ENCODE results near the gene KLF11.
A peak's percentile ranks its signal among the peaks of the same experiment; 100 is the strongest.
"Not testable (repeated sequence)": the region's sequence is repeated elsewhere in the genome, so short reads cannot be mapped to it uniquely, and the experiment has no call there.

Gene KLF11

GRCh38 chr2:10028988-10029874 is 14.1 kb upstream of the KLF11 start:
- H3K36me3 ChIP-seq (ENCODE audit: insufficient read depth, low read length), result no peaks in the 10 kb centered on the region
- no peaks in the 10 kb centered on the region for H3K9me3 ChIP-seq (ENCODE audit: low read length)
- peaks cover 10% of the 10 kb centered on the region for H3K4me1 ChIP-seq (ENCODE audit: insufficient read depth, low read length)
- H3K9ac ChIP-seq (ENCODE audit: low read length), result no peak overlapping the region
- no peaks in the 10 kb centered on the region for H3K27me3 ChIP-seq (ENCODE audit: control insufficient read depth in 1 of 2, insufficient read depth in 2 of 2, low read length in 2 of 2)
- peak overlapping the region; percentile 20 for H3K27ac ChIP-seq (ENCODE audit: low read depth, low read length)
- no peak overlapping the region for H3K4me3 ChIP-seq (ENCODE audit: low read depth in 1 of 2, low read length in 2 of 2)

GRCh38 chr2:10029875-10030223 is 13.5 kb upstream of the KLF11 start:
- Histone ChIP-seq H3K4me1 (ENCODE audit: insufficient read depth, low read length) (peaks cover 10% of the 10 kb centered on the region), H3K4me3 (ENCODE audit: low read depth in 1 of 2, low read length in 2 of 2) (no peak overlapping the region), H3K27me3 (ENCODE audit: control insufficient read depth in 1 of 2, insufficient read depth in 2 of 2, low read length in 2 of 2) (no peaks in the 10 kb centered on the region), H3K9ac (ENCODE audit: low read length) (no peak overlapping the region), H3K36me3 (ENCODE audit: insufficient read depth, low read length) (no peaks in the 10 kb centered on the region), H3K9me3 (ENCODE audit: low read length) (no peaks in the 10 kb centered on the region), H3K27ac (ENCODE audit: low read depth, low read length) (peak overlapping the region; percentile 20)

GRCh38 chr2:10030311-10030736 is 13.0 kb upstream of the KLF11 start:
- H3K4me1 ChIP-seq (ENCODE audit: insufficient read depth, low read length), result peaks cover 13% of the 10 kb centered on the region
- H3K27me3 ChIP-seq (ENCODE audit: control insufficient read depth in 1 of 2, insufficient read depth in 2 of 2, low read length in 2 of 2), result no peaks in the 10 kb centered on the region
- no peaks in the 10 kb centered on the region for H3K9me3 ChIP-seq (ENCODE audit: low read length)
- no peak overlapping the region for H3K9ac ChIP-seq (ENCODE audit: low read length)
- no peak overlapping the region for H3K27ac ChIP-seq (ENCODE audit: low read depth, low read length)
- H3K36me3 ChIP-seq (ENCODE audit: insufficient read depth, low read length), result no peaks in the 10 kb centered on the region
- H3K4me3 ChIP-seq (ENCODE audit: low read depth in 1 of 2, low read length in 2 of 2), result no peak overlapping the region

GRCh38 chr2:10030798-10031197 is 12.6 kb upstream of the KLF11 start:
- not testable (repeated sequence) for H3K4me3 ChIP-seq (ENCODE audit: low read depth in 1 of 2, low read length in 2 of 2); H3K9me3 ChIP-seq (ENCODE audit: low read length); H3K36me3 ChIP-seq (ENCODE audit: insufficient read depth, low read length); H3K27me3 ChIP-seq (ENCODE audit: control insufficient read depth in 1 of 2, insufficient read depth in 2 of 2, low read length in 2 of 2); H3K27ac ChIP-seq (ENCODE audit: low read depth, low read length); H3K9ac ChIP-seq (ENCODE audit: low read length)
- H3K4me1 ChIP-seq (ENCODE audit: insufficient read depth, low read length), result peaks cover 17% of the 10 kb centered on the region

- Histone ChIP-seq H3K9ac (ENCODE audit: low read length) (no peak overlapping the region), H3K36me3 (ENCODE audit: insufficient read depth, low read length) (no peaks in the 10 kb centered on the region), H3K4me3 (ENCODE audit: low read depth in 1 of 2, low read length in 2 of 2) (no peak overlapping the region), H3K27me3 (ENCODE audit: control insufficient read depth in 1 of 2, insufficient read depth in 2 of 2, low read length in 2 of 2) (no peaks in the 10 kb centered on the region), H3K4me1 (ENCODE audit: insufficient read depth, low read length) (peaks cover 31% of the 10 kb centered on the region), H3K9me3 (ENCODE audit: low read length) (no peaks in the 10 kb centered on the region), H3K27ac (ENCODE audit: low read depth, low read length) (no peak overlapping the region)
Measured at GRCh38 chr2:10031886-10032745, 11.2 kb upstream of the KLF11 start.

GRCh38 chr2:10032746-10033105 is 10.6 kb upstream of the KLF11 start:
- peaks cover 37% of the 10 kb centered on the region for H3K4me1 ChIP-seq (ENCODE audit: insufficient read depth, low read length)
- no peak overlapping the region for H3K4me3 ChIP-seq (ENCODE audit: low read depth in 1 of 2, low read length in 2 of 2)
- H3K9ac ChIP-seq (ENCODE audit: low read length), result no peak overlapping the region
- no peaks in the 10 kb centered on the region for H3K36me3 ChIP-seq (ENCODE audit: insufficient read depth, low read length)
- H3K27ac ChIP-seq (ENCODE audit: low read depth, low read length), result no peak overlapping the region
- H3K27me3 ChIP-seq (ENCODE audit: control insufficient read depth in 1 of 2, insufficient read depth in 2 of 2, low read length in 2 of 2), result no peaks in the 10 kb centered on the region
- no peaks in the 10 kb centered on the region for H3K9me3 ChIP-seq (ENCODE audit: low read length)

- Histone ChIP-seq H3K4me3 (ENCODE audit: low read depth in 1 of 2, low read length in 2 of 2) (no peak overlapping the region), H3K9ac (ENCODE audit: low read length) (no peak overlapping the region), H3K4me1 (ENCODE audit: insufficient read depth, low read length) (peaks cover 38% of the 10 kb centered on the region), H3K36me3 (ENCODE audit: insufficient read depth, low read length) (no peaks in the 10 kb centered on the region), H3K27me3 (ENCODE audit: control insufficient read depth in 1 of 2, insufficient read depth in 2 of 2, low read length in 2 of 2) (no peaks in the 10 kb centered on the region), H3K9me3 (ENCODE audit: low read length) (no peaks in the 10 kb centered on the region), H3K27ac (ENCODE audit: low read depth, low read length) (no peak overlapping the region)
Measured at GRCh38 chr2:10033251-10034006, 9.9 kb upstream of the KLF11 start.

GRCh38 chr2:10034333-10035052 is 8.9 kb upstream of the KLF11 start:
- H3K4me1 ChIP-seq (ENCODE audit: insufficient read depth, low read length), result peaks cover 42% of the 10 kb centered on the region
- no peak overlapping the region for H3K4me3 ChIP-seq (ENCODE audit: low read depth in 1 of 2, low read length in 2 of 2)
- H3K27ac ChIP-seq (ENCODE audit: low read depth, low read length), result no peak overlapping the region
- H3K27me3 ChIP-seq (ENCODE audit: control insufficient read depth in 1 of 2, insufficient read depth in 2 of 2, low read length in 2 of 2), result no peaks in the 10 kb centered on the region
- H3K9ac ChIP-seq (ENCODE audit: low read length), result no peak overlapping the region
- H3K9me3 ChIP-seq (ENCODE audit: low read length), result no peaks in the 10 kb centered on the region
- H3K36me3 ChIP-seq (ENCODE audit: insufficient read depth, low read length), result no peaks in the 10 kb centered on the region

GRCh38 chr2:10035053-10035422 is 8.3 kb upstream of the KLF11 start:
- peaks cover 48% of the 10 kb centered on the region for H3K4me1 ChIP-seq (ENCODE audit: insufficient read depth, low read length)
- H3K9ac ChIP-seq (ENCODE audit: low read length), result no peak overlapping the region
- no peak overlapping the region for H3K27ac ChIP-seq (ENCODE audit: low read depth, low read length)
- H3K4me3 ChIP-seq (ENCODE audit: low read depth in 1 of 2, low read length in 2 of 2), result no peak overlapping the region
- no peaks in the 10 kb centered on the region for H3K9me3 ChIP-seq (ENCODE audit: low read length)
- no peaks in the 10 kb centered on the region for H3K36me3 ChIP-seq (ENCODE audit: insufficient read depth, low read length)
- no peaks in the 10 kb centered on the region for H3K27me3 ChIP-seq (ENCODE audit: control insufficient read depth in 1 of 2, insufficient read depth in 2 of 2, low read length in 2 of 2)

- no peak overlapping the region for H3K9ac ChIP-seq (ENCODE audit: low read length)
- no peak overlapping the region for H3K4me3 ChIP-seq (ENCODE audit: low read depth in 1 of 2, low read length in 2 of 2)
- H3K9me3 ChIP-seq (ENCODE audit: low read length), result no peaks in the 10 kb centered on the region
- H3K4me1 ChIP-seq (ENCODE audit: insufficient read depth, low read length), result peaks cover 53% of the 10 kb centered on the region
- H3K27ac ChIP-seq (ENCODE audit: low read depth, low read length), result peak overlapping the region; percentile 13
- H3K36me3 ChIP-seq (ENCODE audit: insufficient read depth, low read length), result no peaks in the 10 kb centered on the region
- no peaks in the 10 kb centered on the region for H3K27me3 ChIP-seq (ENCODE audit: control insufficient read depth in 1 of 2, insufficient read depth in 2 of 2, low read length in 2 of 2)
Measured at GRCh38 chr2:10035633-10036032, 7.7 kb upstream of the KLF11 start.
